PC-3 (cell line): ENCODE results near the gene LDHD. TPM values are rescaled to one million over a fixed set of nuclear protein-coding genes. Genes with fewer than 3 reads are reported as not detected.

Experiments used
- ATAC-seq: fragments of 200-7000 bp; cut with Tn5 transposase; 2 replicates; pipeline ENCODE4 v1.9.1; 2020; ENCODE audit warnings: mild to moderate bottlenecking, moderate library complexity
- BruUV-seq: library from RNA; stranded (reverse); fragments of 400-500 nt; replicated peaks from 2 replicates; lab custom pipeline; 2021; lab: Mats Ljungman, UMichigan
- CTCF ChIA-PET: fragments of 300-600 bp; sonication (Branson Sonifier 250); formaldehyde crosslinking; loops from one replicate; lab custom pipeline; 2022; ENCODE audit warnings: antibody characterized with exemption; lab: Charles Lee
- POLR2A ChIA-PET: fragments of 300-600 bp; sonication (Branson Sonifier 250); formaldehyde crosslinking; loops from one replicate; lab custom pipeline; 2022; ENCODE audit warnings: antibody characterized with exemption; ENCODE audit not compliant: unreplicated experiment; lab: Charles Lee
- DNase-seq: peaks from one replicate; pipeline ENCODE4 v3.0.0-alpha.2; 2015
- H2AFZ ChIP-seq: fragments of 300-600 bp; sonication (generic); 2 replicates; pipeline ENCODE4 v1.6.0; 2016; ENCODE audit warnings: antibody characterized with exemption, low read length
- H3F3A ChIP-seq: fragments of 300-600 bp; sonication (generic); one replicate; pipeline ENCODE4 v1.6.0; 2017; ENCODE audit warnings: antibody characterized with exemption, low read length, control low read depth, mild to moderate bottlenecking; ENCODE audit not compliant: unreplicated experiment
- H3K27ac ChIP-seq: fragments of 300-600 bp; sonication (generic); 2 replicates; pipeline ENCODE4 v1.5.1; 2016; ENCODE audit warnings: mild to moderate bottlenecking, low read length
- H3K27me3 ChIP-seq: fragments of 300-600 bp; sonication (generic); 2 replicates; pipeline ENCODE4 v1.6.1; 2016; ENCODE audit warnings: low read length, mixed read lengths
- H3K36me3 ChIP-seq: fragments of 300-600 bp; sonication (generic); 2 replicates; pipeline ENCODE4 v1.6.1; 2016; ENCODE audit warnings: low read depth, mixed run types, low read length, mixed read lengths
- H3K4me1 ChIP-seq: fragments of 300-600 bp; sonication (generic); 2 replicates; pipeline ENCODE4 v1.5.1; 2016; ENCODE audit warnings: low read length; ENCODE audit not compliant: insufficient read depth
- H3K4me2 ChIP-seq: fragments of 300-600 bp; sonication (generic); 2 replicates; pipeline ENCODE4 v1.6.0; 2016; ENCODE audit warnings: low read length
- H3K4me3 ChIP-seq: fragments of 300-600 bp; sonication (generic); 2 replicates; pipeline ENCODE4 v1.5.1; 2016; ENCODE audit warnings: mild to moderate bottlenecking, low read length, mixed read lengths
- H3K79me2 ChIP-seq: fragments of 300-600 bp; sonication (generic); 2 replicates; pipeline ENCODE4 v1.6.1; 2017; ENCODE audit warnings: low read length, mixed read lengths
- H3K9ac ChIP-seq: fragments of 300-600 bp; sonication (generic); 2 replicates; pipeline ENCODE4 v1.6.0; 2016; ENCODE audit warnings: mild to moderate bottlenecking, low read length
- H3K9me2 ChIP-seq: fragments of 300-600 bp; sonication (generic); replicated peaks from 2 replicates; pipeline ENCODE4 v1.6.1; 2016; ENCODE audit warnings: mixed run types, low read length, mixed read lengths
- H3K9me3 ChIP-seq: fragments of 300-600 bp; sonication (generic); 2 replicates; pipeline ENCODE4 v1.6.1; 2016; ENCODE audit warnings: low read length, mixed read lengths
- H4K20me1 ChIP-seq: fragments of 300-600 bp; sonication (generic); 2 replicates; pipeline ENCODE4 v1.6.1; 2016; ENCODE audit warnings: low read length, mixed read lengths
- CTCF ChIP-seq: fragments of 300-600 bp; sonication (generic); conservative IDR thresholded peaks from 2 replicates; pipeline ENCODE4 v1.5.1; 2017; ENCODE audit warnings: antibody characterized with exemption, low read depth, mild to moderate bottlenecking, low read length
- EZH2 ChIP-seq: fragments of 300-600 bp; sonication (generic); IDR thresholded peaks from one replicate; pipeline ENCODE4 v1.6.1; 2017; ENCODE audit warnings: antibody characterized with exemption, mild to moderate bottlenecking, low read length; ENCODE audit not compliant: unreplicated experiment
- EZH2phosphoT487 ChIP-seq: fragments of 300-600 bp; sonication (generic); IDR thresholded peaks from 2 replicates; pipeline ENCODE4 v1.6.1; 2018; ENCODE audit warnings: mild to moderate bottlenecking, antibody characterized with exemption, low read length, borderline replicate concordance
- intact Hi-C: fragments of 100-400 bp; cut with micrococcal nuclease; formaldehyde crosslinking; loops from 2 replicates; pipeline ENCODE4 v1.9.0; 2023
- total RNA-seq: library from RNA; depleted of rRNA; stranded (reverse); fragments of >200 nt; gene quantifications from 2 replicates; pipeline ENCODE4 v1.2.3, GENCODE V29; 2014

LDHD gene
- total RNA-seq, 1 experiment from 2014 or later, result 3.1 TPM

GRCh38 chr16:75106351-75107274 is 10.0 kb downstream of the LDHD start:
- Histone ChIP-seq H4K20me1 (no peaks in the 10 kb centered on the region), H3K9me2 (no peaks in the 10 kb centered on the region), H3K36me3 (no peaks in the 10 kb centered on the region), H3K4me2 (no peak overlapping the region), H3K4me1 (peaks cover 43% of the 10 kb centered on the region), H2AFZ (no peak overlapping the region), H3K4me3 (no peak overlapping the region), H3K9me3 (no peaks in the 10 kb centered on the region), H3K9ac (no peak overlapping the region), H3F3A (peaks cover 3% of the 10 kb centered on the region), H3K27me3 (no peaks in the 10 kb centered on the region), H3K27ac (no peak overlapping the region), H3K79me2 (peaks cover 14% of the 10 kb centered on the region; the same call in 1 of the 2 replicates)
- DNase-seq (no peak), ATAC-seq (no peak)
- ChIA-PET POLR2A (no interaction called here), CTCF (no interaction called here)
- BruUV-seq, result no TSS peak
- intact Hi-C loops, result no loop called here
- no peak for TF ChIP-seq EZH2phosphoT487
- no peak for TF ChIP-seq CTCF
- no peak for TF ChIP-seq EZH2

DNA sequence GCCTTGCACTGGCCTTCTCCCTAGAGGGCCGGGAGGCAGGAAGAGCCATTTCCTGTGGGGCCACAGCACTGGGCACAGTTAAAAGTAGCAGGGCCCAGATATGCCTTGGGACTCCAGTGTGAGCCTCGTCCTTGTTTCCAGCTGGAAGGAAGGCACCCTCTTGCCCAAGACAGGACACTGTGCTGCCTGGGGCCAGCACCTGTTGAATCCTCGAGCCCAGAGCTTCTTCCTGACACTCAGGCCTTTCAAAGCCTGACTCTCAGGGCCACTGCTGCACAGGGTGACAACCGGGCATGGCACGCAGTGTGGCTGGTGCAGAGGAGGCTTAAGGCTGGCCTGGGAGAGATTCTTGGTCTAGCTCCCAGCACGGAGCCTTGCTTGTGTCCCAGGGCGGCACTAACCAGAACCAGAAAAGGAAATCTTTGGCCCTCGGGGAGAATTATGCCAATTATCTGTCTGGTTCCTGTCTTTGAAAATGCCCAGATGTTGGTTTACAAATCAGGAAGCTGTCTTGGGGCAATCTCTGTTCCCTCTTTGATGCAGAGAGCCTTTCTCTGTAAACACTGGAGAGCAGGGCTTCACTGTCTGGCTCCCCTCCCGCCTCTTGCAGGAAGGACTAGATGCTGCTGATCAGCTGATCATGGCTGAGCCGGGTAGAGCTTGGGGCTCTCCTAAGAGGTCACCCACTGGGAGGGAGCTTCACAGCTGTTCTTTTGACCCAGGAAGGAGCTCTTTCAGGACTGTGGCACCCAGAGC is 11.1 kb downstream of the LDHD start:
- H3K4me2 ChIP-seq, result no peak overlapping the region
- no peak for TF ChIP-seq EZH2phosphoT487
- TF ChIP-seq EZH2, result no peak
- no peak for TF ChIP-seq CTCF
- H3K4me1 ChIP-seq, result peaks cover 32% of the 10 kb centered on the region
- H3K27ac ChIP-seq, result no peak overlapping the region
- peaks cover 14% of the 10 kb centered on the region; the same call in 1 of the 2 replicates for H3K79me2 ChIP-seq
- no peak for ATAC-seq
- no peaks in the 10 kb centered on the region for H3K9me2 ChIP-seq
- intact Hi-C loops, result no loop called here
- no peaks in the 10 kb centered on the region for H3K9me3 ChIP-seq
- CTCF ChIA-PET, result no interaction called here
- BruUV-seq, result no TSS peak
- H3K36me3 ChIP-seq, result no peaks in the 10 kb centered on the region
- peaks cover 3% of the 10 kb centered on the region for H3F3A ChIP-seq
- no peaks in the 10 kb centered on the region for H3K27me3 ChIP-seq
- no peak overlapping the region for H3K9ac ChIP-seq
- no peak overlapping the region for H3K4me3 ChIP-seq
- no peak overlapping the region for H2AFZ ChIP-seq
- no peaks in the 10 kb centered on the region for H4K20me1 ChIP-seq
- DNase-seq, result no peak
- POLR2A ChIA-PET, result no interaction called here
